SK-N-SH (cell line): ENCODE measurements around the gene IQGAP2. TPM values are rescaled to one million over a fixed set of nuclear protein-coding genes. Genes with fewer than 3 reads are reported as not detected.

Source experiments
- CTCF ChIA-PET: fragments of 300-600, 350-600 bp; formaldehyde crosslinking; extraction: SDS; loops from one replicate; lab custom pipeline; 2021; lab: Yijun Ruan, JAX
- POLR2A ChIA-PET: fragments of 350-600 bp; sonication (Branson Sonifier 250); formaldehyde crosslinking; extraction: SDS; loops from one replicate; lab custom pipeline; 2020; ENCODE audit warnings: antibody characterized with exemption, inconsistent platforms; lab: Yijun Ruan, JAX
- DNase-seq: peaks from one replicate; pipeline ENCODE4 v3.0.0; 2012
- H2AFZ ChIP-seq: fragments of 200-600 bp; sonication (generic); 2 replicates; pipeline ENCODE4 v1.8.1; 2016; ENCODE audit warnings: antibody characterized with exemption, mild to moderate bottlenecking, low read depth
- H3F3A ChIP-seq: fragments of 200-600 bp; sonication (generic); replicated peaks from 2 replicates; pipeline ENCODE3; 2016; ENCODE audit warnings: antibody characterized with exemption, mild to moderate bottlenecking; ENCODE audit not compliant: insufficient read depth
- H3K27ac ChIP-seq, 2 experiments: fragments of 200-500 bp in 1 of 2; fragments of 200-600 bp in 1 of 2; sonication (Bioruptor generic) in 1 of 2; sonication (generic), shearing (Covaris generic) in 1 of 2; 2 replicates each; pipeline versions ENCODE4 v1.5.1 to v1.6.1; 2014 to 2016; ENCODE audit warnings: low read depth in 2 of 2, inconsistent platforms in 1 of 2, low read length in 1 of 2, mild to moderate bottlenecking in 1 of 2, mixed read lengths in 1 of 2
- H3K27me3 ChIP-seq: fragments of 200-600 bp; sonication (generic), shearing (Covaris generic); 2 replicates; pipeline ENCODE4 v1.6.1; 2016; ENCODE audit warnings: mixed run types; ENCODE audit not compliant: insufficient read depth
- H3K36me3 ChIP-seq, 2 experiments: fragments of 200-500 bp in 1 of 2; fragments of 200-600 bp in 1 of 2; sonication (Bioruptor generic) in 1 of 2; sonication (generic) in 1 of 2; replicated peaks in 1 of 2; 2 replicates each; pipeline versions ENCODE3 to v1.5.1; 2014 to 2016; ENCODE audit warnings: low read length in 1 of 2, mild to moderate bottlenecking in 1 of 2; ENCODE audit not compliant: insufficient read depth in 2 of 2, control insufficient read depth in 1 of 2
- H3K4me1 ChIP-seq, 2 experiments: fragments of 200-500 bp in 1 of 2; fragments of 200-600 bp in 1 of 2; sonication (Bioruptor generic) in 1 of 2; sonication (generic), shearing (Covaris generic) in 1 of 2; 2 replicates each; pipeline versions ENCODE4 v1.5.1 to v1.6.1; 2014 to 2016; ENCODE audit warnings: low read depth in 1 of 2, low read length in 1 of 2, mixed run types in 1 of 2; ENCODE audit not compliant: insufficient read depth in 2 of 2, control insufficient read depth in 1 of 2
- H3K4me2 ChIP-seq: fragments of 200-600 bp; sonication (generic), shearing (Covaris generic); 2 replicates; pipeline ENCODE4 v1.6.1; 2017; ENCODE audit warnings: mixed run types
- H3K4me3 ChIP-seq, 2 experiments: fragments of 200-500 bp in 1 of 2; fragments of 200-600 bp in 1 of 2; sonication (Bioruptor generic) in 1 of 2; sonication (generic), shearing (Covaris generic) in 1 of 2; 2 replicates each; pipeline versions ENCODE4 v1.5.1 to v1.8.1; 2014 to 2016; ENCODE audit warnings: low read depth in 2 of 2, inconsistent platforms in 1 of 2, low read length in 1 of 2, mild to moderate bottlenecking in 1 of 2, mixed read lengths in 1 of 2, moderate library complexity in 1 of 2
- H3K79me2 ChIP-seq: fragments of 200-600 bp; sonication (generic); 2 replicates; pipeline ENCODE4 v1.8.1; 2017; ENCODE audit warnings: mild to moderate bottlenecking; ENCODE audit not compliant: insufficient read depth
- H3K9ac ChIP-seq: fragments of 200-600 bp; sonication (generic); 2 replicates; pipeline ENCODE4 v1.6.1; 2017; ENCODE audit warnings: mixed run types
- H3K9me2 ChIP-seq: fragments of 200-600 bp; sonication (generic); 2 replicates; pipeline ENCODE4 v1.6.1; 2017; ENCODE audit warnings: mixed run types
- H3K9me3 ChIP-seq: fragments of 200-600 bp; sonication (generic); 2 replicates; pipeline ENCODE4 v1.6.1; 2017; ENCODE audit warnings: mixed run types, mild to moderate bottlenecking, moderate library complexity
- H4K20me1 ChIP-seq: fragments of 200-600 bp; sonication (generic); 2 replicates; pipeline ENCODE4 v1.6.1; 2017; ENCODE audit warnings: mild to moderate bottlenecking, mixed run types; ENCODE audit not compliant: insufficient read depth
- CTCF ChIP-seq: fragments of 200-600 bp; sonication (generic); IDR thresholded peaks from 2 replicates; pipeline ENCODE4 v1.6.1; 2017; ENCODE audit warnings: antibody characterized with exemption, mild to moderate bottlenecking, moderate library complexity
- ELF1 ChIP-seq: IDR thresholded peaks from 2 replicates; pipeline ENCODE4 v1.4.0; 2012
- EP300 ChIP-seq, 2 experiments: IDR thresholded peaks; 2 replicates each; pipeline versions ENCODE4 v1.4.0 to v1.6.1; 2012; ENCODE audit warnings: borderline replicate concordance in 1 of 2, low read depth in 1 of 2, low read length in 1 of 2
- EZH2phosphoT487 ChIP-seq: fragments of 200-600 bp; sonication (generic); IDR thresholded peaks from 2 replicates; pipeline ENCODE4 v1.6.1; 2017; ENCODE audit warnings: low read depth, mixed run types, mild to moderate bottlenecking, antibody characterized with exemption, moderate library complexity, borderline replicate concordance
- FOSL2 ChIP-seq: IDR thresholded peaks from 2 replicates; pipeline ENCODE4 v1.4.0; 2012; ENCODE audit warnings: low read depth, mild to moderate bottlenecking, moderate library complexity, borderline replicate concordance
- FOXJ3 ChIP-seq: sonication (generic); formaldehyde crosslinking; IDR thresholded peaks from 2 replicates; pipeline ENCODE4 v1.5.1; 2020; ENCODE audit warnings: mild to moderate bottlenecking, missing genetic modification reagents
- FOXM1 ChIP-seq: IDR thresholded peaks from 2 replicates; pipeline ENCODE4 v1.4.0; 2012; ENCODE audit warnings: low read depth, mild to moderate bottlenecking
- GATA2 ChIP-seq: sonication (generic); formaldehyde crosslinking; IDR thresholded peaks from 2 replicates; pipeline ENCODE4 v1.5.0; 2020; ENCODE audit warnings: mild to moderate bottlenecking, missing genetic modification reagents
- IRF3 ChIP-seq: fragments of 150-350 bp; IDR thresholded peaks from 2 replicates; pipeline ENCODE4 v1.6.1; 2016; ENCODE audit warnings: mild to moderate bottlenecking, low read depth, low read length
- MEF2A ChIP-seq: IDR thresholded peaks from 2 replicates; pipeline ENCODE4 v1.4.0; 2012; ENCODE audit warnings: low read depth, borderline replicate concordance
- MXI1 ChIP-seq: IDR thresholded peaks from 2 replicates; pipeline ENCODE4 v1.6.1; 2012; ENCODE audit warnings: mild to moderate bottlenecking, low read depth, low read length, improper control_type of control experiment
- NFIC ChIP-seq: IDR thresholded peaks from 2 replicates; pipeline ENCODE4 v1.4.0; 2012; ENCODE audit warnings: borderline replicate concordance
- NRF1 ChIP-seq: IDR thresholded peaks from 2 replicates; pipeline ENCODE4 v1.6.1; 2012; ENCODE audit warnings: low read depth, mild to moderate bottlenecking, low read length
- PBX3 ChIP-seq: IDR thresholded peaks from 2 replicates; pipeline ENCODE4; 2012
- POLR2AphosphoS5 ChIP-seq: IDR thresholded peaks from 2 replicates; pipeline ENCODE4 v1.6.1; 2012; ENCODE audit warnings: low read depth, low read length
- RCOR1 ChIP-seq: fragments of 150-350 bp; IDR thresholded peaks from 2 replicates; pipeline ENCODE4 v1.6.1; 2017; ENCODE audit warnings: antibody characterized with exemption, low read length
- REST ChIP-seq: IDR thresholded peaks from 2 replicates; pipeline ENCODE4 v1.6.1; 2012; ENCODE audit warnings: mild to moderate bottlenecking, low read depth, low read length, moderate library complexity
- RFX5 ChIP-seq: IDR thresholded peaks from 2 replicates; pipeline ENCODE4 v1.6.1; 2012; ENCODE audit warnings: mild to moderate bottlenecking, improper control_type of control experiment, low read length
- RXRA ChIP-seq: IDR thresholded peaks from 2 replicates; pipeline ENCODE4 v1.4.0; 2012; ENCODE audit warnings: low read depth, mild to moderate bottlenecking, borderline replicate concordance
- SIN3A ChIP-seq: IDR thresholded peaks from 2 replicates; pipeline ENCODE4 v1.6.1; 2012; ENCODE audit warnings: low read depth, mild to moderate bottlenecking, low read length, moderate library complexity, borderline replicate concordance
- SMC3 ChIP-seq: IDR thresholded peaks from 2 replicates; pipeline ENCODE4 v1.6.1; 2012; ENCODE audit warnings: low read depth, low read length, improper control_type of control experiment
- TEAD4 ChIP-seq: IDR thresholded peaks from 2 replicates; pipeline ENCODE4 v1.4.0; 2012; ENCODE audit warnings: mild to moderate bottlenecking, borderline replicate concordance; ENCODE audit not compliant: insufficient read depth
- YY1 ChIP-seq: IDR thresholded peaks from 2 replicates; pipeline ENCODE4 v1.4.0; 2012; ENCODE audit warnings: low read depth, mild to moderate bottlenecking
- ZBTB33 ChIP-seq: IDR thresholded peaks from 2 replicates; pipeline ENCODE4 v1.4.0; 2012; ENCODE audit warnings: low read depth, borderline replicate concordance
- WGBS: methylation state at CpG from one replicate; pipeline ENCODE4 v1.1.6; 2017; ENCODE audit warnings: low lambda C conversion rate; 5-methylcytosine and 5-hydroxymethylcytosine counted together
- polyA plus RNA-seq, 3 experiments: library from polyadenylated mRNA; depleted of rRNA; stranded (reverse); fragments of >200 nt; gene quantifications; 2 replicates each; pipeline ENCODE4 v1.2.3, GENCODE V29; 2012

The IQGAP2 gene
- polyA plus RNA-seq, 1 of the 3 experiments (the other 2 are of a cell fraction) = 2.1 TPM

- Histone ChIP-seq H3F3A (peaks cover 30% of the 10 kb centered on the region), H3K9me3 (0 out of 2 replicates have a peak, but pooled peaks cover 5% of the 10 kb centered on the region), H2AFZ (peak overlapping the region; percentile 47; the same call in 1 of the 2 replicates), H3K27me3 (no peaks in the 10 kb centered on the region), H4K20me1 (no peaks in the 10 kb centered on the region), H3K4me3 (no peak overlapping the region), H3K9me2 (no peaks in the 10 kb centered on the region), H3K4me2 (peak overlapping the region; percentile 25), H3K4me1 (peaks cover 14 to 26% of the 10 kb centered on the region in 2 experiments; a peak in 3 of 4 replicates), H3K9ac (peak overlapping the region; percentile 43; the same call in 1 of the 2 replicates), H3K36me3 (no peaks in the 10 kb centered on the region), H3K27ac (peak overlapping the region; percentile 74 to 96), H3K79me2 (no peaks in the 10 kb centered on the region)
- CTCF ChIA-PET = no interaction called here
- WGBS = 14% methylated on average over 6 of the region's 6 CpGs
- POLR2A ChIA-PET = no interaction called here
- DNase-seq = no peak
- no peak for TF ChIP-seq RFX5
- peak in 1 of 2 experiments; percentile 75; a peak in 2 of 4 replicates for TF ChIP-seq EP300 (IDR thresholded peaks at IDR 0.05; ENCODE audit: borderline replicate concordance in 1 of 2, low read depth in 1 of 2, low read length in 1 of 2)
- TF ChIP-seq SMC3 = no peak
- TF ChIP-seq CTCF = no peak
- TF ChIP-seq FOXJ3 = no peak
- no peak for TF ChIP-seq REST
- TF ChIP-seq FOXM1 = 0 out of 2 replicates have a peak, but pooled peaks have one; percentile 31
- peak; percentile 71; the same call in 1 of the 2 replicates for TF ChIP-seq POLR2AphosphoS5
- TF ChIP-seq YY1 = no peak
- TF ChIP-seq TEAD4 = peak; percentile 47; the same call in 1 of the 2 replicates
- TF ChIP-seq ZBTB33 = no peak
- no peak for TF ChIP-seq MXI1
- TF ChIP-seq NRF1 = no peak
- TF ChIP-seq RCOR1 = no peak
- TF ChIP-seq PBX3 = peak; percentile 81
- peak; percentile 83 for TF ChIP-seq NFIC
- TF ChIP-seq IRF3 = no peak
- no peak for TF ChIP-seq RXRA
- TF ChIP-seq EZH2phosphoT487 = no peak
- TF ChIP-seq GATA2 (CRISPR knock-in tag) = no peak
- no peak for TF ChIP-seq SIN3A
- no peak for TF ChIP-seq ELF1
- peak; percentile 92 for TF ChIP-seq FOSL2
- TF ChIP-seq MEF2A = peak; percentile 69; the same call in 1 of the 2 replicates
These were observed 118.2 kb downstream of the IQGAP2 start for GRCh38 chr5:76521240-76521758.
